ENCODE results near the gene KIAA1614. TPM values are rescaled to one million over a fixed set of nuclear protein-coding genes. Genes with fewer than 3 reads are reported as not detected.

The KIAA1614 gene
- polyA plus RNA-seq, 1 of the 3 experiments (the other 2 are of a cell fraction), result 1.1 TPM

- no peak overlapping the region; a peak in 1 of 4 replicates for H3K27ac ChIP-seq (ENCODE audit: low read depth in 2 of 2, low read length in 1 of 2)
- H3K4me2 ChIP-seq, result no peak overlapping the region
- DNase-seq, result peak; percentile 26
- POLR2A ChIA-PET, result no interaction called here
- H3K9me3 ChIP-seq, result no peaks in the 10 kb centered on the region
- 86% methylated on average over 5 of the region's 11 CpGs for WGBS (ENCODE audit: low lambda C conversion rate)
- TF ChIP-seq REST (IDR thresholded peaks at IDR 0.05; ENCODE audit: low read depth, low read length) (no peak), MXI1 (IDR thresholded peaks at IDR 0.05; ENCODE audit: low read depth, low read length) (no peak), GATA2 (CRISPR knock-in tag; IDR thresholded peaks at IDR 0.05) (no peak), PBX3 (IDR thresholded peaks at IDR 0.05) (no peak), FOXJ3 (CRISPR knock-in tag; IDR thresholded peaks at IDR 0.05) (no peak), USF2 (IDR thresholded peaks at IDR 0.05; ENCODE audit: borderline replicate concordance, low read depth, low read length) (no peak), TEAD4 (IDR thresholded peaks at IDR 0.05; ENCODE audit: borderline replicate concordance, insufficient read depth) (no peak), TAF1 (IDR thresholded peaks at IDR 0.05; ENCODE audit: borderline replicate concordance, low read depth, low read length) (no peak), SMC3 (IDR thresholded peaks at IDR 0.05; ENCODE audit: low read depth, low read length) (no peak), GABPA (IDR thresholded peaks at IDR 0.05; ENCODE audit: low read depth) (no peak), FOSL2 (IDR thresholded peaks at IDR 0.05; ENCODE audit: borderline replicate concordance, low read depth) (no peak), RXRA (IDR thresholded peaks at IDR 0.05; ENCODE audit: borderline replicate concordance, low read depth) (no peak)
- no peaks in the 10 kb centered on the region for H3K9me2 ChIP-seq
- H3K36me3 ChIP-seq (replicated peaks in 1 of 2; ENCODE audit: control insufficient read depth in 1 of 2, insufficient read depth in 2 of 2, low read length in 1 of 2), result peaks cover 3 to 43% of the 10 kb centered on the region in 2 experiments
- H3K4me3 ChIP-seq (ENCODE audit: low read depth in 2 of 2, low read length in 1 of 2), result no peak overlapping the region
- H2AFZ ChIP-seq (ENCODE audit: low read depth), result no peak overlapping the region
- H3F3A ChIP-seq (replicated peaks; ENCODE audit: insufficient read depth), result no peaks in the 10 kb centered on the region
- H4K20me1 ChIP-seq (ENCODE audit: insufficient read depth), result no peaks in the 10 kb centered on the region
- H3K4me1 ChIP-seq (ENCODE audit: control insufficient read depth in 1 of 2, insufficient read depth in 2 of 2, low read depth in 1 of 2, low read length in 1 of 2), result peaks cover 0 to 9% of the 10 kb centered on the region in 2 experiments; a peak in 1 of 4 replicates
- H3K27me3 ChIP-seq (ENCODE audit: insufficient read depth), result no peaks in the 10 kb centered on the region
- CTCF ChIA-PET, result no interaction called here
- H3K79me2 ChIP-seq (ENCODE audit: insufficient read depth), result no peaks in the 10 kb centered on the region
- H3K9ac ChIP-seq, result no peak overlapping the region
Observed at GRCh38 chr1:180951186-180951745, 38.6 kb downstream of the KIAA1614 start.
